ENCODE data around the gene SLC9A1.
"Not testable (repeated sequence)": the region's sequence is repeated elsewhere in the genome, so short reads cannot be mapped to it uniquely, and the experiment has no call there.

The SLC9A1 gene

DNA sequence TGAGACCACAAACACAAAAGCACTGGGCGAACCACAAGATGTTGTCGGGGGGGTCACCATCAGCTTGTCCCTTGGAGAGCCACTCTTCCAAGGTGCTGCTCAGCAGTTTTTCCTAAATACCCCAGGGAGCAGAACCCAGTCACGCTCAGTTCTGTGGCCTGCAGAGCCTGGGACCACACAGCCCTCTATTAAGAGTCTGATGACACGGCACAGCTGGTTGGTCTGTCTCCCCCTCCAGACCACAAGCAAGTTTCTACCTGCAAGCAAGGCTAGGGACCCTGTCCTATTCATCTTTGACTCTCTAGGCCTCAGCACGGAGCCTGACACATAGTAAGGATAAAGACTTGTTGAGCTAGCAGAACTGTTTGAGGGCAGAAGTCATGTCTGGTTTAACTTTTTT, 28.5 kb downstream of the SLC9A1 start:
- Histone ChIP-seq H3K36me3 (ENCODE audit: control insufficient read depth in 2 of 2, insufficient read depth in 2 of 2, low read length in 2 of 2) (peaks cover 4 to 9% of the 10 kb centered on the region in 2 donors), H3K9ac (ENCODE audit: low read depth in 1 of 2, low read length in 2 of 2) (no peak overlapping the region), H3K4me1 (ENCODE audit: control insufficient read depth in 2 of 2, insufficient read depth in 2 of 2, low read length in 2 of 2) (peaks cover 14 to 22% of the 10 kb centered on the region in 2 donors), H3K27ac (ENCODE audit: low read depth in 2 of 2, low read length in 2 of 2) (peak overlapping the region in 1 of 2 donors; percentile 1), H3K27me3 (ENCODE audit: control insufficient read depth in 2 of 2, insufficient read depth in 2 of 2, low read length in 2 of 2) (no peaks in the 10 kb centered on the region), H3K9me3 (ENCODE audit: control insufficient read depth in 2 of 2, low read length in 2 of 2) (no peaks in the 10 kb centered on the region), H3K4me3 (ENCODE audit: low read length in 2 of 2) (no peak overlapping the region)

- peaks cover 18 to 22% of the 10 kb centered on the region in 2 donors for H3K4me1 ChIP-seq (ENCODE audit: control insufficient read depth in 2 of 2, insufficient read depth in 2 of 2, low read length in 2 of 2)
- H3K4me3 ChIP-seq (ENCODE audit: low read length in 2 of 2); H3K27me3 ChIP-seq (ENCODE audit: control insufficient read depth in 2 of 2, insufficient read depth in 2 of 2, low read length in 2 of 2); H3K9me3 ChIP-seq (ENCODE audit: control insufficient read depth in 2 of 2, low read length in 2 of 2); H3K27ac ChIP-seq (ENCODE audit: low read depth in 2 of 2, low read length in 2 of 2); H3K36me3 ChIP-seq (ENCODE audit: control insufficient read depth in 2 of 2, insufficient read depth in 2 of 2, low read length in 2 of 2); H3K9ac ChIP-seq (ENCODE audit: low read depth in 1 of 2, low read length in 2 of 2): not testable (repeated sequence)
Measured at GRCh38 chr1:27125125-27125524, 29.8 kb downstream of the SLC9A1 start.

DNA sequence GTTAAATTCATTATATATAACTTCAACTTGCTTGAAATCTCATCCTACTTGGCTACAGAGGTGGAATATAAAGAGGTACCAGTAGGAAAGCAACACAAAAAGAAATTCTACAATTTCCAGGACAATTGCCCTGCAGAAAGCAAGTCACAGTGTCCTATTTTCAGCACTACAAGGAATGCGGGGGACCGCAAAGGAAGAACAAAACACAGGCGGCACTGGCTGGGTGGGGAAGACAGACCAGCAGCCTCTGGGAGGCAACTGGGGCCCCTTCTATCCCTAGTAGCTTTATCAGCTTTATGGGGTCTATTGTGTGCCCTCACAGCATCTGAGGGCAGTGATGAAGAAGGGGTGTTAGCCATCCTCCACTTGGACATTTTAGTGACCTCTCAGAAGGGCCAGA, 30.5 kb downstream of the SLC9A1 start:
- no peaks in the 10 kb centered on the region for H3K27me3 ChIP-seq (ENCODE audit: control insufficient read depth in 2 of 2, insufficient read depth in 2 of 2, low read length in 2 of 2)
- H3K27ac ChIP-seq (ENCODE audit: low read depth in 2 of 2, low read length in 2 of 2) = peak overlapping the region; percentile 68 to 85
- H3K4me3 ChIP-seq (ENCODE audit: low read length in 2 of 2) = no peak overlapping the region
- H3K4me1 ChIP-seq (ENCODE audit: control insufficient read depth in 2 of 2, insufficient read depth in 2 of 2, low read length in 2 of 2) = peaks cover 18 to 24% of the 10 kb centered on the region in 2 donors
- H3K36me3 ChIP-seq (ENCODE audit: control insufficient read depth in 2 of 2, insufficient read depth in 2 of 2, low read length in 2 of 2) = peaks cover 4 to 12% of the 10 kb centered on the region in 2 donors
- H3K9ac ChIP-seq (ENCODE audit: low read depth in 1 of 2, low read length in 2 of 2) = no peak overlapping the region
- H3K9me3 ChIP-seq (ENCODE audit: control insufficient read depth in 2 of 2, low read length in 2 of 2) = no peaks in the 10 kb centered on the region

DNA sequence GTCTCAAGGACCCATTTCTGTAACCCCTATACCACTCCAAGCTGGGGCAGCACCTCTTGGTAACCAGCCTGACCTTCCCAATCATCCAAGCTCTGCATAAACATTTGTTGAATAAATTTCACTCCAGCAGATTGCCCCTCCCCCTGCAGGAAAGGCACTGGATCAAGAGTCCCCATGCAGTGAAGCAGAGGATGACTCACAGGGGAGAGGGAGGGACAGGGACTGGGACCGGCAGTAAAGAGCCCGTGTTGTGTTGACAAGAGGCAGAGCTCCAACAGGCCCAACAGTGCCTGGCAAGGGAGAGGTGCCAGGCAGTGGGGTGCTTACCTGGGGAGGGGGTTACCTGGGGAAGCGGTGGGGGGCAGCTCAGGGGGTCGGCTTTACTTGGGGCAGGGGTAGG, 32.3 kb downstream of the SLC9A1 start:
- peaks cover 0 to 9% of the 10 kb centered on the region in 2 donors for H3K36me3 ChIP-seq (ENCODE audit: control insufficient read depth in 2 of 2, insufficient read depth in 2 of 2, low read length in 2 of 2)
- peak overlapping the region in 1 of 2 donors; percentile 28 for H3K9ac ChIP-seq (ENCODE audit: low read depth in 1 of 2, low read length in 2 of 2)
- peaks cover 18 to 34% of the 10 kb centered on the region in 2 donors for H3K4me1 ChIP-seq (ENCODE audit: control insufficient read depth in 2 of 2, insufficient read depth in 2 of 2, low read length in 2 of 2)
- peak overlapping the region; percentile 69 to 85 for H3K27ac ChIP-seq (ENCODE audit: low read depth in 2 of 2, low read length in 2 of 2)
- H3K4me3 ChIP-seq (ENCODE audit: low read length in 2 of 2) = no peak overlapping the region
- no peaks in the 10 kb centered on the region for H3K27me3 ChIP-seq (ENCODE audit: control insufficient read depth in 2 of 2, insufficient read depth in 2 of 2, low read length in 2 of 2)
- no peaks in the 10 kb centered on the region for H3K9me3 ChIP-seq (ENCODE audit: control insufficient read depth in 2 of 2, low read length in 2 of 2)

GRCh38 chr1:27120854-27121253, 34.1 kb downstream of the SLC9A1 start:
- Histone ChIP-seq H3K4me3 (ENCODE audit: low read length in 2 of 2) (no peak overlapping the region), H3K9me3 (ENCODE audit: control insufficient read depth in 2 of 2, low read length in 2 of 2) (no peaks in the 10 kb centered on the region), H3K4me1 (ENCODE audit: control insufficient read depth in 2 of 2, insufficient read depth in 2 of 2, low read length in 2 of 2) (peaks cover 32 to 47% of the 10 kb centered on the region in 2 donors), H3K27me3 (ENCODE audit: control insufficient read depth in 2 of 2, insufficient read depth in 2 of 2, low read length in 2 of 2) (no peaks in the 10 kb centered on the region), H3K9ac (ENCODE audit: low read depth in 1 of 2, low read length in 2 of 2) (no peak overlapping the region), H3K27ac (ENCODE audit: low read depth in 2 of 2, low read length in 2 of 2) (peak overlapping the region in 1 of 2 donors; percentile 6), H3K36me3 (ENCODE audit: control insufficient read depth in 2 of 2, insufficient read depth in 2 of 2, low read length in 2 of 2) (peaks cover 0 to 4% of the 10 kb centered on the region in 2 donors)

DNA sequence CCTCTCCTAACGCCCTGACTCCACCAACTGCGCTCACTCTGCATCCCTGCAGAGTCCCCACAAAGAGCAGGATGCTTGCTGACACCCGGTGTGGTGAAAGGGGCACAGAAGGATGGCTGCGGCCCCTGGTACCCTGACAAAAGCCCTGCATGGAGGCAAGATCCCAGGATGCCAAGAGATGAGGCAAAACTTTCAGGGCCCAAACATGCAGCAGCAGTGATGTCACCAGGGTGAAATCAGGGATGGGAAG, 36.6 kb downstream of the SLC9A1 start:
- H3K27ac ChIP-seq (ENCODE audit: low read depth in 2 of 2, low read length in 2 of 2) = peak overlapping the region; percentile 64 to 77
- no peak overlapping the region for H3K4me3 ChIP-seq (ENCODE audit: low read length in 2 of 2)
- no peaks in the 10 kb centered on the region for H3K27me3 ChIP-seq (ENCODE audit: control insufficient read depth in 2 of 2, insufficient read depth in 2 of 2, low read length in 2 of 2)
- H3K9ac ChIP-seq (ENCODE audit: low read depth in 1 of 2, low read length in 2 of 2) = peak overlapping the region in 1 of 2 donors; percentile 6
- H3K9me3 ChIP-seq (ENCODE audit: control insufficient read depth in 2 of 2, low read length in 2 of 2) = no peaks in the 10 kb centered on the region
- H3K4me1 ChIP-seq (ENCODE audit: control insufficient read depth in 2 of 2, insufficient read depth in 2 of 2, low read length in 2 of 2) = peaks cover 38 to 60% of the 10 kb centered on the region in 2 donors
- peaks cover 4 to 12% of the 10 kb centered on the region in 2 donors for H3K36me3 ChIP-seq (ENCODE audit: control insufficient read depth in 2 of 2, insufficient read depth in 2 of 2, low read length in 2 of 2)

DNA sequence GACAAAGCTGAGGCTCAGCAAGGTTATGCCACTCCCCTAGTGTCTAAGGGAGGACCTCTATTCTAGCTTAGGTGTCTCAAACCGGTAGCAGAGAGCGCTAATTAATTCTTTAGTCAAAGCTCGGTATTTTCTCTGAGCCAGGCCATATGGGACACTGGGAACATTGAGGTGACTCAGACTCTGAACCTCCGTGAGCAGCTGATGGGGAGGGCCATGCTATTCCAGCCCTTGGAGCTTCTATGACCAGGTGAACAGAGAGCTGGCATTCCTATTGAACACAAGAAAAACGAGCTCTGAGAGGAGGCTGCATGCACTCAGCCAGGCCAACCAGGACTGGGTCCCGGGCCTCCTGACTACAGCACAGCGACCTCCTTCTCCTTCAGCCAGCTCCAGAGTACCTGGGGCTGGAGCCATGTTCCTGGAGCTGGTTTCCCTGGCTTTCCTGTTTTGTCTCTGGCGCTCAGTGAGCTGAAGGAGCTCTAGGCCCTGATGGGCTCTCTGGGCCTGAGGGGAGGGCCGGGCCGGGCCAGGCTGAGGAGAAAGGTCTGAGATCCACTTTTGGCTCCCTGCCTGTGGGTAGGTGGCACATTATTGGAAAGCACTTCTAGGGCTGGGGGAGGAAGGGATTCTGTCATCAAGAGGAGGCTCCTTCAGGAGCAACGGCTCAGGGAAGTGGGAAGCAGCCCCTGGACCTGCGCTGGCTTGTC, 37.0 kb downstream of the SLC9A1 start:
- Histone ChIP-seq H3K27ac (ENCODE audit: low read depth in 2 of 2, low read length in 2 of 2) (peak overlapping the region; percentile 64 to 77), H3K9me3 (ENCODE audit: control insufficient read depth in 2 of 2, low read length in 2 of 2) (no peaks in the 10 kb centered on the region), H3K36me3 (ENCODE audit: control insufficient read depth in 2 of 2, insufficient read depth in 2 of 2, low read length in 2 of 2) (peaks cover 4 to 13% of the 10 kb centered on the region in 2 donors), H3K4me1 (ENCODE audit: control insufficient read depth in 2 of 2, insufficient read depth in 2 of 2, low read length in 2 of 2) (peaks cover 38 to 55% of the 10 kb centered on the region in 2 donors), H3K4me3 (ENCODE audit: low read length in 2 of 2) (no peak overlapping the region), H3K9ac (ENCODE audit: low read depth in 1 of 2, low read length in 2 of 2) (peak overlapping the region in 1 of 2 donors; percentile 6), H3K27me3 (ENCODE audit: control insufficient read depth in 2 of 2, insufficient read depth in 2 of 2, low read length in 2 of 2) (no peaks in the 10 kb centered on the region)

DNA sequence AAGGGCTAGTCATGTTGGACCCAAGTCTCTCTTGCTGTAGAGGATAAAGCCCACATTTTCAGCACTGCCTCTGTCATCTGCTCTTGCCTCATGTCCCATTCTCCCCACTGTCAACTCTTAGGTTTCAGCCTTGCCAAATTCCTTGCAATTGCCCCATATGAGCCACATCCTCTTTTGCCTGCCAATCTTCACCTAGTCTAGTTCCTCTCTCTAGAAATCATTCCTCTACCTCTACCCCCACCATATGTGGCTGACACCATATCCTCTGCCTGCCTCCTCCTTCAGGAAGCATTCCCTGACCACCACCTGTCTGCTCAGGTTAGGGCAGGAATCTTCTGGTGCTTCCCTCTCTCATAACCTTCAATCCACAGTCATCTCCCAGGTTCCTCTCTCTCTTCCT, 38.2 kb downstream of the SLC9A1 start:
- no peaks in the 10 kb centered on the region for H3K27me3 ChIP-seq (ENCODE audit: control insufficient read depth in 2 of 2, insufficient read depth in 2 of 2, low read length in 2 of 2)
- H3K27ac ChIP-seq (ENCODE audit: low read depth in 2 of 2, low read length in 2 of 2) = peak overlapping the region; percentile 77 to 83
- no peak overlapping the region for H3K4me3 ChIP-seq (ENCODE audit: low read length in 2 of 2)
- H3K9ac ChIP-seq (ENCODE audit: low read depth in 1 of 2, low read length in 2 of 2) = peak overlapping the region in 1 of 2 donors; percentile 11
- peaks cover 4 to 19% of the 10 kb centered on the region in 2 donors for H3K36me3 ChIP-seq (ENCODE audit: control insufficient read depth in 2 of 2, insufficient read depth in 2 of 2, low read length in 2 of 2)
- H3K9me3 ChIP-seq (ENCODE audit: control insufficient read depth in 2 of 2, low read length in 2 of 2) = no peaks in the 10 kb centered on the region
- peaks cover 39 to 55% of the 10 kb centered on the region in 2 donors for H3K4me1 ChIP-seq (ENCODE audit: control insufficient read depth in 2 of 2, insufficient read depth in 2 of 2, low read length in 2 of 2)

GRCh38 chr1:27116232-27116631, 38.7 kb downstream of the SLC9A1 start:
- Histone ChIP-seq H3K9ac (ENCODE audit: low read depth in 1 of 2, low read length in 2 of 2) (peak overlapping the region in 1 of 2 donors; percentile 11), H3K9me3 (ENCODE audit: control insufficient read depth in 2 of 2, low read length in 2 of 2) (no peaks in the 10 kb centered on the region), H3K27ac (ENCODE audit: low read depth in 2 of 2, low read length in 2 of 2) (peak overlapping the region; percentile 77 to 83), H3K27me3 (ENCODE audit: control insufficient read depth in 2 of 2, insufficient read depth in 2 of 2, low read length in 2 of 2) (no peaks in the 10 kb centered on the region), H3K4me3 (ENCODE audit: low read length in 2 of 2) (no peak overlapping the region), H3K4me1 (ENCODE audit: control insufficient read depth in 2 of 2, insufficient read depth in 2 of 2, low read length in 2 of 2) (peaks cover 37 to 57% of the 10 kb centered on the region in 2 donors), H3K36me3 (ENCODE audit: control insufficient read depth in 2 of 2, insufficient read depth in 2 of 2, low read length in 2 of 2) (peaks cover 4 to 21% of the 10 kb centered on the region in 2 donors)

DNA sequence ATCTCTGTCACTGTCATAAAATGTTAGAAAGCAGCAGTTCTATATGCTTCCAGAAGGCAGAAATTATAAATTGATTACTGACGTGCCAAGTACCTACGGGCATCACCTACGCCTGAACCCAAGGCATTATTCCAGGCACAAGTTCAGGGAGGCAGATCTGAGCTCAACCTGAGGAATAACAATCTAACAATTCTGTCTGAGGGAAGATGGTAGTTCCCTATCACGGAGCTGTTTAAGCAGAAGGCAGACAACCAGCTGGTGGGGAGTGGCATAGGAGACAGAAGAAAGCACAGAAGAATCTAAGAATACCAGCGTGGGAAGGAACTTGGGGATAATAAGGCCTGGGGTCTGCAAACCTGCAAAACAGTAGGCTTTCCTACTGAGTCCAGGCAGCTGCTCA, 40.4 kb downstream of the SLC9A1 start:
- Histone ChIP-seq H3K27me3 (ENCODE audit: control insufficient read depth in 2 of 2, insufficient read depth in 2 of 2, low read length in 2 of 2) (no peaks in the 10 kb centered on the region), H3K4me3 (ENCODE audit: low read length in 2 of 2) (no peak overlapping the region), H3K36me3 (ENCODE audit: control insufficient read depth in 2 of 2, insufficient read depth in 2 of 2, low read length in 2 of 2) (peaks cover 4 to 20% of the 10 kb centered on the region in 2 donors), H3K4me1 (ENCODE audit: control insufficient read depth in 2 of 2, insufficient read depth in 2 of 2, low read length in 2 of 2) (peaks cover 34 to 56% of the 10 kb centered on the region in 2 donors), H3K27ac (ENCODE audit: low read depth in 2 of 2, low read length in 2 of 2) (peak overlapping the region; percentile 77 to 83), H3K9me3 (ENCODE audit: control insufficient read depth in 2 of 2, low read length in 2 of 2) (no peaks in the 10 kb centered on the region), H3K9ac (ENCODE audit: low read depth in 1 of 2, low read length in 2 of 2) (peak overlapping the region in 1 of 2 donors; percentile 52)

Data from mucosa of rectum (tissue), 2 donors.